HTR-8/SVneo (cell line): ENCODE measurements around the gene ZNF530.

Experiments
- DNase-seq: peaks from one replicate; pipeline ENCODE4 v3.0.0; 2011; ENCODE audit warnings: low spot score, mixed read lengths; ENCODE audit not compliant: insufficient read length
- FAIRE-seq: peaks from 2 replicates; lab custom pipeline; 2011; peaks lifted over from hg19 to GRCh38; lab: Jason Lieb, UNC

Gene ZNF530

DNA sequence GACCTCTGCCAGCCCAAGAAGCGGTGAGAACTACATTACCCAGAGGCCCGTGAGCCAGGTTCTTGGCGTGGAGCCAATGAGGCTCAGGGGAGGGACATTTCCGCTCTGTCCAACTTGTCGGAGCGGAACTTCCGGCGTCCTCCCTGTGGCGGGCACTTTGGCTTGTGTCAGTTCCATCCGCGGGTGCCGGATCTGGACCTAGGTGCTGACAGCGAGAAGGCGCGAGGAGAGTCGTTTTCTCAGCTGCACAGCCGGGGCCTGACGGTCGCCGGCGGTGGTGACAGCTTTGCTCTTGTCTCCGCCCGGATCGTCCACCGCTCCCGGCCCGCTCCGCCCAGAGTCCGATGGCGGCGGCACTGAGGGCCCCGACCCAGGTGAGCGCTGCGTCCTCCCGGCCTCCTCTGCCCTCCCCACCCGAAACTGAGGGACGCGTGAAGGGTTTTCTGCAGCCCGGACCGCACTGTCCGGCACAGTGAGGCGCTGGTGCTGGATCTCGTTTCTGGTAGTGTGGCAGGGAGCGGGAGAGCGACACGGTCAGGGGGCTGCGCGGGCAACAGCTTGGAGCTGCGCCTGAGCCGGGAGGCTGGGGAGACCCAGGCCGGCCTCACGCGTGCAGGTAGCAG, at the start of gene ZNF530:
Gene ZNF530 (plus strand): TSS at position 125 of the 623 bp plus-strand sequence. CDS start 4,461 bp downstream, outside the sequence.
- FAIRE-seq: peak; percentile 89

DNA sequence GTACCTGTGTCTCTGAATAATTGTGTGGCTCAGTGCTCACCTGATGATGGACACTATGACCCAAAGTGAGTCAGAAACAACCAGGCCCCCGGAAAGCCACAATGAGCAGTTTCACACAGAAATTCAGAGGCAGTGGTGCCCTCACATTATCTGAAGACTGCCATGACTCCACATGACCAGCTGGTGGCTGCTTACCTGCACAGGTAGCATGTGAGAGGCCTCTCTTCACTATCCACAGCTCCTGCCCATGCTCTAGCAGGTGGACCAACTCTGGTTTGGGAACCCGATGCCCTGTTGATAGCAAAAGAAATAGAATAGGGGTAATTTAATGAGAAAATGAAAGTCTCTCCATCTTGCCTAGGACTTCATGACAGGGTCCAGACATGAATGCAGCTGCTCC, 47.3 kb upstream of the ZNF530 start:
- FAIRE-seq (no peak), DNase-seq (no peak)

More for the DNA sequence above, at the start of gene ZNF530:
- peak; percentile 88 for DNase-seq

DNA sequence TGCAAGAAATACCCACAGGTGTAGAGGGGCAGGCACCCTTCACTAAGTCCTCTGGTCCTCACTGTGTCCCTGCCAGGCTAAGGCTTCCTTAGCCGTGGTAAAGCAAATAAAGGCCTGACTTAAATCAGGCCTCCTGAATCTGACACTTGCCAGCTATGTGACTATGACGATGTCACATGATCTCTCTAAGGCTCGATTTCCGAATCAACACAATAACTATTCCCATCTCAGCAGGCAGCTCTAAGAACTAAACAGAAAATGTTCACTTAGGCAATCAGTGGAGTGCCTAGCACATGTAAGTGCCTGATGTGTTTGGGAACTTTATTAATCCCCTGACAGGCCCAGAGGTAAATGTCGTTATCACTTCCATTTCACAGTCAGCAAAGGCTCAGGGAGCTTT, 42.0 kb upstream of the ZNF530 start:
- no peak for FAIRE-seq

DNA sequence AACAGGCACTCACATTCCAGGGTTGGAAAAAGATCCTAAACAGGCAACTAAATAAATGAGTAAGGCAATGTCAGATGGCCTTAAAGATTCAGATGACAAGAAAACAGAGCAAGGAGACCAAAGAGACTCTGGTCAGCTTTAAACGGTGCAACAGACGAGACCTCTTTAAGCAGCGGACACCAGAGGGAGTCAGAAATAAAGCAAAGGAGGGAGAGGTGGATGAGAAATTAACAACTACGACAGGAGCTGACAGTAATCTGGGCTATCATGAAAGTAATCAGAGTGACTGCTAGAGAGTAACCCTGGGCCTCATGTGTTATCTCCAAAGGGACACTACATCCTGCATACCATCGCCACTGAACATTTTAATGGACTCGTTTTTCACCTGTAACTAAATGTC, 41.2 kb upstream of the ZNF530 start:
- DNase-seq (no peak), FAIRE-seq (no peak)

More for the DNA sequence above, 42.0 kb upstream of the ZNF530 start:
- DNase-seq: no peak

DNA sequence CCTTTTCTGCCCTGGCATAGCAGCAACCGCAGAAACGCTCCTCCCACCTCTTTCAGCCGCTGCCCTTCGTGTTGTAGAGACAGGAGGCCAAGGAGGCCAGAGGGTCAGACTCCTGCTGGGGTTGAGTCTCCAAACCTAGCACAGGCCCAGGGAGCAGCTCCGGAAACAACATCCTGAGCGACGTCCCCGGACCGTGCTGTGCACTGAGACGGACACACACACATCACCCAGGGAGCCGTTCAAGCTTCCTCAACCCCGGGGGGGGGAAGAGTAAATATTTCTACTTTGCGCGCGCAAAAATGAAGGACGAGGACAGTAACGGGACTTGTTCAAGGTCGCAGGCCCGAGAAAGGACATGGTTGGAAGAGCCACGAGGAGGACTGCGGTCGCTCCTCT, 40.7 kb upstream of the ZNF530 start:
- DNase-seq: no peak
- peak; percentile 4 for FAIRE-seq

DNA sequence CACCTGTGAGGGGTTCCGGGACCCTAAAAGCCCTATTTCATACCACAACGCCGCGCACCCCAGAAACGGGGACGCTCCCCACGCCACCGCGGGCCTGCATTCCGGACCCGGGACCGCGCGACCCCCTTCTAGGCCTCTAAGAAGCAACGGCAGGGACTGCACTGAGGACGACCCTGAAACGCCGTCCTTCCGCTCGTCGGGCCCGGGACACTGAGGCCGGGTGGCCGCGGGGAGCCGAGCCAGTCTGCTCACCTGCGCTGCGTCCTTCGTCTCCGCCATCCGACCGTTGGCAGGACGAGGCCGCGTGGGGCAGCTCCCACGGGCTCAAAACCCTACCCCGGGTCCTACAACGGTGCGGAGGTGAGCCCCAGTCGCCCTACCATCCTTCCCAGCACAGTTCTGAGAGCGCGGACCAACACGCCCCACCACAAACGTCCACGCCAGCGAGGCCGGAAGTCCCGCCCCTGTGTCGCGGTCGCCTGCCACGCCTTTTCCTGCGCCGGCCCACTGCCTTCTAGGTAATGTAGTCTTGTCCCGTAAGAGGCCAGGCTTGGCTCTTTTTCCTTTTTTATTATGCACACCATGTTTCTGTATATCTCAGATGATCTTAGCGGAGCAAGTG, 40.2 kb upstream of the ZNF530 start, which contains the start of gene ZNF550:
Gene ZNF550 (minus strand): TSS at position 460 of the 622 bp plus-strand sequence. CDS start 181 bp downstream, at position 279.
- DNase-seq (peak; percentile 90), FAIRE-seq (peak; percentile 52)

DNA sequence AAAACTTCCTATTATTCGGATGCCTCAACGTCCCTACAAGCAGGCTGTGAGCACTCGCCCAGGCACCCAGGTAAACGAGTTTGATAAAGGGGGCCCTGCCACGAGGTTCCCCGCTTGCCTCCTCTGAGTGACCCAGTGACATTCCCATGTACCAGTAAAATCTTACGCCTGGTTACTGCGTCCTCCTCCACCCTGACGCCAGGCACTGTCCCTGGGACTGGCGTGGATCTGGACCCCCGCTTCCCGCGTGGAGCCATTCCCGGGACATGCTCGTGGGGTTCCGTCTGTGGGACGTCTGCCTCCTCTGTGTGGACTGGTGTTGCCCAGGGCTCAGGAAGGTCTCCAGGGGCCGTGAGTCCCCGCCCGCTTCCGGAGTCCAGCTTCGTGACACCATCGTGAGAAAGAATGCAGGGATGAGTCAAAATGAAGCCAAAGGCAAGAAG, 39.6 kb upstream of the ZNF530 start:
- peak; percentile 65 for DNase-seq
- peak; percentile 80 for FAIRE-seq

DNA sequence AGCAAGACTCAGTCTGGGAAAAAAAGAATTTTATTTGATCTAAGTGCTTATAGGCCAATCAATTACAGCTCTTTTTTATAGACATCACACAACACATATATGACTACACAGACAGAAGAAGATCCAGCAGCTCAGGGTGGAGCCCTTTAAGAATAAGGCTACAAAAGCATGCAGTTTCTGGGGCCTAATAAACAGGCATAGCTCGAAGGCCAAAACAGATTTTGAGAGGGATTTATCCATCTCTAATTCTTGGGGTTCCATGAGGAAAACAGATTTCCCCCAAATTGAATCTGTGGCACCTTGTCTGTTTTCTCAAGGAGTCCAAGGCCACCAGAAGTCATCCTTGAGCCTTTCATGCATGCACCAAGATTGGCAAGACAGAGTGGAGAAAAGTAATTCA, 36.1 kb upstream of the ZNF530 start:
- FAIRE-seq: no peak
- no peak for DNase-seq

DNA sequence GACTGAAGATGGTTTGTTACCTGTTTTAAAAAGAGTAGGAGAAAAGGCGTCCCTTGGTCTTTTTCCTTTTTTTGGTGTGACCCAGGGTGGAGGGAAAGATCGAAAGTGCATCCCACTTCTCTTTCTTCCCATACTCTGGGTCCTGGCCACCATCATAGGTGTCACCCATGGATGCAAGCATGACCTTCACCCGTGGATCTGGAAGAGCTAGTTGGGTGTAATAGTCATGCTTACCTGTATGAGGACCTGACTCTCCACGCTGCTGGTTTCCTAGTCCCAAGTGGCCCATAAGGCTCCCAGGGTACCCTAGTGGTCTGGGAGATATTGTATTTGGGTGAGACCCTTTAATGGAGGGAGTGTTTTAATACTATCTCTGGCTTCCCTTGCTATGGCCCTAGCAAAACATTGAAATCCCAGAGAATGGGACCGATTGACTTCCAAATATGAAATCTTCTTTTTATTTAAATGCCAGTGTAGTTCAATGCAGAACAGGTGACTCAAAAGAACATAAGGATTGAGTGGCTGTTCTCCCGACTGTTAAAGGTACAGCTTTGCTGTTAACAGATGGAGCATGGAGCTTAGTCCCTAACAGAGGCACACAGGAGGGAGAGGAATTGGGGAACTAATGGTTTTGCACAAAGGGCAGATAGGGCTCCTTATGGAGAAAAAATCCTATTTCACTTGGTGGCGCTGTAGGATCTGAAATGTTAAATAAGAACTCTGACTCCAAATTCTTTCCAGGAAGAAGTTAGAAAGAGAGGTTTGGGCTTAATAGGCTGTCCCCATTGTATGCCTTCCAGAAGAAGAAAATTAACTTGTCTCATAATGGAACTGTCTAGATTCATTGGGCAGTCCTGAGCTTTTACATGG, 33.1 kb upstream of the ZNF530 start:
- DNase-seq: no peak

DNA sequence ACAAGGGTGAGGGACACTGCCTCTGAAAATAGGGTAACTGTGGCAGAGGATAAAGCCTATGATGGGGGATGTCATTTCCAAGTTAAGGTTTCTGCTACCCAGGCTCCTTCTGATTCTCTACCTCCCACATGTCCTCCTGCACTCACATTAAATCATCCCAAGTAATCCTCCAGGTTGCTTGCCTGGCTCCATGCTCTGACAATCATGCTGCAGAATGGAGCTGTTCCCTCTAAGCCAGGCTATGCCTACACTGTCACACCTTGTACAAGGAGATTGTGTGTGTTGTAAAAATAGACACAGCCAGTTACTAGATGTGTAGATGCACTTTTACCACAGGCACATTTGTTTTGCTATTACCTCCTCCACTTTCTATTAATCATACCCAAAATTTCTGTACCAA, 29.0 kb upstream of the ZNF530 start:
- FAIRE-seq: peak; percentile 54
- no peak for DNase-seq

More for the DNA sequence above, 33.1 kb upstream of the ZNF530 start:
- FAIRE-seq: no peak

DNA sequence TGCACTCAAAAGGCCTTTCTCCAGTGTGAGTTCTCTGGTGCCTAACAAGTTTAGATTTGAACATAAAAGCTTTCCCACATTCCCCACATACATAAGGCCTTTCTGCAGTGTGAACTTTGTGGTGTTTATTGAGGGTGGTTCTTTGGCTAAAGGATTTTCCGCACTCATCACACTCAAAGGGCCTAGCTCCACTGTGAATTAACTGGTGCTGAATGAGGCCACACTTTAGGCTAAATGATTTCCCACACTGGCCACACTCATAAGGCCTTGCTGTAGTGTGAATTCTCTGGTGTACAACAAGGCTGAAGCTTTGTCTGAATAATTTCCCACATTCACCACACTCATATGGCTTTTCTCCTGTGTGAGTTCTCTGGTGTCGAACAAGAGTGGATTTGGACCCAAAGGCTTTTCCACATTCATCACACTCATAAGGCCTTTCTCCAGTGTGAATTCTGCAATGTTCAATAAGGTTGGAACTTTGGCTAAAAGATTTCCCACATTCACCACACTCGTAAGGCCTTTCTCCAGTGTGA, 27.2 kb upstream of the ZNF530 start:
- FAIRE-seq (no peak), DNase-seq (no peak)

DNA sequence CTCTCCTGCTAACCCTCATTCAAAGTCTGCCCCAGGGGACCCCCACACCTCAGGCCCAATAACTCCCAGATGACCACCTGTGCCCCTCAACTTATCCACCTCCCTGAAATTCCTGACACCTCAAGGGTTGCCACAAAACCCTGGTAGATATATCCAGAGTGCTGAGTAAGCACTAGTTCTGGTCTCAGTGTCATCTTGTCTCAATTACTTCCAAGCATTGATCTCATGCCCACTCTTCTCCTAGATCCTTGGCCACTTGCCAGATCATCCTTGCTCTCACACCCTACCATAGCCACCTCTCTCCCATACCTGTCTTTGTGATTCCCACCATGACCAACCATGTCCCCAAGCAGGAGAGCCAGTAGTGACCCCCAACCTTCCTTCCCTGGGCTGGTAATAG, 23.0 kb upstream of the ZNF530 start:
- FAIRE-seq (no peak), DNase-seq (no peak)

DNA sequence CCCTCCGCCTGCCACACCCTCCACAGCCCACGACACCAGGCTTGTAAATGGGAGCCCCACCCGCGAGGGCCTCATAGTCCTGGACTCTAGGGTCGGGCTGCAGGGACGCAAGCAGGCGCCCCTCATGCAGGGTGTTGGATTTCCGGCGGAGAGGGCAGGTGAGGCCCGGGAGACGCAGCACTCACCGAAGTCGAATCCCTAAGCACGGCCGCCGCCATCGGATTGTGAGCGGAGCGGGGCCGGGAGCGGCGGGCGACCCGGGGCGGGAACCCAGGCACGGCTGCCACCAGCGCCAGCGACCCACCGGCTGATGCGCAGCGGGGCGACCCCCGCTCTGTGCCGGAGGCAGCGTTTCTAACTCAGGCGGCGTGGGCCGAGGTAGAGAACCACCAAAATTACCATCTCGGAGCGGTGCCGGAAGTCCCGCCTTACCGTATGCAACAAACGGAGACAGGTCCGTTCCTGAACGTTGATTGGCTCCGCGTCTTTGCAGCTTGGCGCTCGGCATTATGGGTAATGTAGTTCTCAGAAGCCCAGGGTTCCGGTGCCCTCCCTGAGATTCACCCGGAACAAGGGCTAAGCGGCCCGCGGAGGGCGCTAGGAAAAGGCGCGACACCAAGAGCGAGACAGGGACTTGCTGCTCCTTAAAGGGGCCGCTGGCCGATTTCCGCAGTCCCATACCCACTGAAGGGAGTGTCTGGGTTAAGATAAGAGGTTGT, 21.0 kb upstream of the ZNF530 start, which contains the start of gene ZNF416:
Gene ZNF416 (minus strand): TSS at position 425 of the 719 bp plus-strand sequence. CDS start 207 bp downstream, at position 218.
- FAIRE-seq (peak; percentile 95), DNase-seq (peak; percentile 97)

DNA sequence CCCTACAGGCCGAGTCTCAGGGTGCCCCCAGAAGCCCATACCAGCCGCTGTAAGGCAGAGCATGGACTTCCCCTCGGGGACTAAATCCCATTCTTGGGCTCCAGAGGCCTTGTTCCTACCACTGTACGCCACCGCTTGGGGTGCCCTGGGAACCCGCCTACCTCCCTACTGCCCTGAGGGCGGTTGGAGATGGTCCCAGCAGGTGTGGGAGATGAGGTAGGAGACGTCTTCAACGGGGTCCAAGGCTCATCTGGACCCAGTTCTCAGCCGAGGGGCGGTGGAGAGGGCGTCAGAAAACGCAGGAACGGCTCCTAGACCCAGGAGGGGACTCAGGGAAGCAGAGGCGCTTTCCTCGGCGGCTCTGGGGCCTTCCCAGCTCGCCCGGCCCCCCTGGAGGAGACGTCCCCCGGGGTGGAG, 16.6 kb upstream of the ZNF530 start:
- no peak for FAIRE-seq
- DNase-seq: no peak

DNA sequence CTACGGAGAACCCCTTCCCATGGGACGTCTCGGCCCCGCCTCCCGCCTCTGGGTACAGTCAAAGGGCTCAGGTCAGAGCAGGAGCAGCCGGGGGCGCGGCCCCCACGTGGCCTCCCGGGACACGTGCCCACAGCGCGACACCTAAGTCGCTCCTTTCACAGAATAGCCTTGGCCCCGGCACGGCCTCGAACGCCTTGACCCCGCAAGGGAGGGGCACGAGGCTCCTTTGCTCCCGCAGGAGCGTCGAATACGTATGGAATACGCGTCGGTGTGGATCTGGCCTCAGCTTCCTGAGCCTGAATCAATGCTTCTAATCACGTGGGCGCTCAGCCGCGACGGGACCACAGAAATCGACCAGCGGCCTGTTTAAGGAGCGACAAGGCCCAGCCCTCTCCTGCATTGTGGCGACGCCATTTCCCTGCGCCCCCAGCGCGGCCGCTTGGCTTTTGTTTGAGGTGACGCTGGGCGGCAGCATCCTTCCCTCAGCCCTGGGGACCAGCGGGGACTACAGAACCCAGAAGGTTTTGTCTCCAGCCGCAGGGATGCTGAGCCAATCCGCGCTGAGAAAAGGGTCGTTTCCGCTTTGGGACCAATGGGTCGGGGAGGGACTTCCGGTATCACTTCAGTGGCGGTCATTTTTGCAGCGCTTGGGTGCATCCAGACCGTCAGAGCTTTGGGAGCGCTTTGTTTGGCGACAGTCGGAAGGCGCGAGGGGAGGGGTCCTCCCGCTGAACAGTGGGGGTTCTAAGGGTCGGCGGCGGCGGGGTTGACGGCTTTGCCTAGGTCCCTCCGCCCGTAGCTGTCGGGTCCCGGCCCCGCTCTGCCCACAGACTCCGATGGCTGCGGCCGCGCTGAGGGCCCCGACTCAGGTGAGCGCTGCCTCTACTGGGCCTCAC, 15.9 kb upstream of the ZNF530 start, which contains the start of gene ZIK1:
Gene ZIK1 (plus strand): TSS at position 625 of the 896 bp plus-strand sequence. CDS start 212 bp downstream, at position 837.
- DNase-seq (peak; percentile 93), FAIRE-seq (peak; percentile 90)

DNA sequence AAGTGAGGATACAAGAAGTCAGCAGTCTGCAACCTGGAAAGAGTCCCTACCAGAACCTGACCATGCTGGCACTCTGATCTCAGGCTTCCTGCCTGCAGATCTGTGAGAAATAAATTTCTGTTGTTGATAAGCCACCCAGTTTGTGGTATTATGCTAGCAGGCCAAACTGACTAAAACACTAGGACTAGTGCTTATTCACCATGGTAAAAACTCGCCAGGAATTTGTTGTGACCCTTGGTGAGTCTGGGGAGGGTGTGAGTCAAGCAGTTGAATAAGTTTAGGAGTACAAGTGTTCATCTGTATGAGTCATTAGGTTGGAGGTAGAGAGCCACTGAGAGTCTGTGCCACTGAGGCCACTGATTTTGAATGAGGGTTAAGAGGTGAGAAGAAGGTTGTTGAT, 12.2 kb upstream of the ZNF530 start:
- DNase-seq (no peak), FAIRE-seq (no peak)

DNA sequence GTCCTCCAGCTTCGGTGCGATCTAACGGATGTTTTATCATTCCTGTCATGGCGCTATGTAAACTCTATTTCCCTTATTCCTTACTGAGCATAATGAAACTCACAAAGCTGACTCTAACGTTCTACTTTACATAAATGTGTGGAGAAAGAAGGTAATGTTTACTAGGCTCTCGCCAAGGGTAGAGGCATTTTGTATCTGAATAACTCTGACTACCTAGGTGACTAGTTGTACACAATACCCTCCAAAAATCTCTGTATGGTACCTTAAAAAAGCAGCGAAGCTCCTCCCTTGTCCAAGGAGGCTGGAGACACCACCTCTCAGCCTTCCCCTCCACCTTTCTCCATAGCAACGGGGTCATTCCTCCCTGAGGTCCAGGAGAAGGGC, 316 bp upstream of the ZNF530 start:
- FAIRE-seq (no peak), DNase-seq (no peak)

DNA sequence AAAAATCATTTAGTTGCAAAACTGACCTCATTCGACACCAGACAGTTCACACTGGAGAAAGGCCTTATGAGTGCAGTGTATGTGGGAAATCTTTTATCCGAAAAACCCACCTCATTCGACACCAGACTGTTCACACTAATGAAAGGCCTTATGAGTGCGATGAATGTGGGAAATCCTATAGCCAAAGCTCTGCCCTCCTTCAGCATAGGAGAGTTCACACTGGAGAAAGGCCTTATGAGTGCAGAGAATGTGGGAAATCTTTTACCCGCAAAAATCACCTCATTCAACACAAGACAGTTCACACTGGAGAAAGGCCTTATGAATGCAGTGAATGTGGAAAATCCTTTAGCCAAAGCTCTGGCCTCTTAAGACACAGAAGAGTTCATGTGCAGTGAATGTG, 7.2 kb downstream of the ZNF530 start:
- DNase-seq (no peak), FAIRE-seq (no peak)

DNA sequence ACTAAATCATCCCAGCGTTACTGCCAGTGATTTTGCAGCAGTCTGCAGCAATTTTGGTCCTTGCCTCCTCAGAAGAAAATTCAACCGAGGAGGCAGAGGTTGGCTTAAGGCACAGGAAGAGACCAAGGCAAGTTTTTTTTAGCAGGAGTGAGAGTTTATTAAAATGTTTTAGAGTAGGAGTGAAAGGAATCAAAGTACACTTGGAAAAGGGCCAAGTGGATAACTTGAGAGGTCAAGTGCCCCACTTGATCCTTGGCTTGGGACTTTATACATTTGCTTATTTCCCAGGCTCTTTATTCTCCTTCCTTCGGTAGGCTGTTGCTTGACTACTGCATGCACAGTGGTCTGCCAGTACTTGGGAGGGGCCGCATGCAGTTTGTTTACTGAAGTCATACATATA, 11.4 kb downstream of the ZNF530 start:
- FAIRE-seq (no peak), DNase-seq (no peak)
